8988T (cell line): ENCODE results near the gene CAVIN4.

Experiments
- DNase-seq: peaks from one replicate; pipeline ENCODE4 v3.0.0; 2011

CAVIN4 gene

GRCh38 chr9:100591139-100591538, 13.3 kb downstream of the CAVIN4 start:
- no peak for DNase-seq

- DNase-seq: no peak
Observed at GRCh38 chr9:100591639-100592412, 13.9 kb downstream of the CAVIN4 start.

GRCh38 chr9:100595391-100596199, 17.7 kb downstream of the CAVIN4 start:
- DNase-seq: no peak

GRCh38 chr9:100597236-100597635, 19.4 kb downstream of the CAVIN4 start:
- no peak for DNase-seq

- peak; percentile 61 for DNase-seq
Observed at GRCh38 chr9:100598641-100599145, 20.8 kb downstream of the CAVIN4 start.

- DNase-seq: no peak
Observed at GRCh38 chr9:100600521-100601079, 22.7 kb downstream of the CAVIN4 start.

- DNase-seq: peak; percentile 41
Observed at GRCh38 chr9:100601216-100601615, 23.3 kb downstream of the CAVIN4 start.

GRCh38 chr9:100602342-100602801, 24.5 kb downstream of the CAVIN4 start:
- peak; percentile 29 for DNase-seq

GRCh38 chr9:100605405-100605804, 27.5 kb downstream of the CAVIN4 start:
- no peak for DNase-seq

GRCh38 chr9:100619194-100619593, 41.3 kb downstream of the CAVIN4 start:
- DNase-seq: no peak

GRCh38 chr9:100619665-100620064, 41.8 kb downstream of the CAVIN4 start:
- no peak for DNase-seq

- DNase-seq: no peak
Observed at GRCh38 chr9:100623969-100624368, 46.1 kb downstream of the CAVIN4 start.

GRCh38 chr9:100626949-100627348, 49.1 kb downstream of the CAVIN4 start:
- no peak for DNase-seq

- no peak for DNase-seq
Observed at GRCh38 chr9:100637787-100638186, 59.9 kb downstream of the CAVIN4 start.
